NCI-H345 (cell line): ENCODE results near the gene SMAD6.
A peak's percentile ranks its signal among the peaks of the same experiment; 100 is the strongest.

ENCODE experiments used
- DNase-seq: peaks from one replicate; lab custom pipeline; 2025; lab: John Stamatoyannopoulos, UW

The SMAD6 gene

DNA sequence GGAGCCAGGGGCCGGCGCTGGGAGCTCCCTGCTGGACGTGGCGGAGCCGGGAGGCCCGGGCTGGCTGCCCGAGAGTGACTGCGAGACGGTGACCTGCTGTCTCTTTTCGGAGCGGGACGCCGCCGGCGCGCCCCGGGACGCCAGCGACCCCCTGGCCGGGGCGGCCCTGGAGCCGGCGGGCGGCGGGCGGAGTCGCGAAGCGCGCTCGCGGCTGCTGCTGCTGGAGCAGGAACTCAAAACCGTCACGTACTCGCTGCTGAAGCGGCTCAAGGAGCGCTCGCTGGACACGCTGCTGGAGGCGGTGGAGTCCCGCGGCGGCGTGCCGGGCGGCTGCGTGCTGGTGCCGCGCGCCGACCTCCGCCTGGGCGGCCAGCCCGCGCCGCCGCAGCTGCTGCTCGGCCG is 1.5 kb downstream of the SMAD6 start:
- no peak for DNase-seq

GRCh38 chr15:66704019-66704802 is 2.2 kb downstream of the SMAD6 start:
- no peak for DNase-seq

- no peak for DNase-seq
Measured at GRCh38 chr15:66704803-66705153, 2.7 kb downstream of the SMAD6 start.

DNA sequence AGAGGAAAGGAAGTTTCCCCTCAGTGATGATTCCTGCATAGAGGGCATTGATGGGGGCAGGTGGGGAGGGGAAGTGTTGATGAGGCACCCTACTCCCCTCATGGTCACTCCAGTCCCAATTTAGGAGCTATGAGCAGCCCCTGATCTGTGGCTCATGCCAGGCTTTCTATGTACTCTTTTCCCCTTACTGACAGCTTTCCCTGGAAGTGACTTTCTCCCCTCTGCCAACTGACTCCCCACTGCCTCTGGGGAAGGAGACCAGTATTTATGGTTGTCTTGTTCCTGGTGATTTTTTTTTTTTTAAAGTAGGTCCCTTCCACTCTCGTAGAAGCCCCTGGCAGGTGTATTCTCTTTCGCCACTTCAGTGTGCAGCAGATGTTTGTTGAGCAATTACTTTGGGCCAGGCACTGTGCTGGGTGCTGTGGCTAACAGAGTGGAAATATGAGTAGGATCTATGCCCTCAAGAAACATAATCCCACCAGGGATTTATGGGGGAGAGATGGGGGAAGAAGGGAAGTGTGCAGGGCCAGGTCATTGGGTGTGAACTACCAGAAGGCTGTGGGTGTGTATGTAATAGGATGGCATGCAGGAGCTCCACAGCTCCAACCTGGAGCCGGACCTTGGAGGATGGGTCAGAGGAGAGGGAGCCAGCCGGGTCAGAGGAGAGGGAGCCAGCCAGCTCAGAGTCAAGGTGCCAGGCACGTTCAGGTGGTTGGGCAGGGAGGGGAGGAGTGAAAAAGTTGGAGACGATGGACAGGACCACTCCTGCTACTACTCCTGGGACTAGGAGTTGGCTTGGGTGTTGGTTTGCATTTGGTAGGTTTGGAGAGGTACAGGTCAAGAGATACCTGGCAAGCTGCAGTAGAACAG is 3.5 kb downstream of the SMAD6 start:
- no peak for DNase-seq

DNA sequence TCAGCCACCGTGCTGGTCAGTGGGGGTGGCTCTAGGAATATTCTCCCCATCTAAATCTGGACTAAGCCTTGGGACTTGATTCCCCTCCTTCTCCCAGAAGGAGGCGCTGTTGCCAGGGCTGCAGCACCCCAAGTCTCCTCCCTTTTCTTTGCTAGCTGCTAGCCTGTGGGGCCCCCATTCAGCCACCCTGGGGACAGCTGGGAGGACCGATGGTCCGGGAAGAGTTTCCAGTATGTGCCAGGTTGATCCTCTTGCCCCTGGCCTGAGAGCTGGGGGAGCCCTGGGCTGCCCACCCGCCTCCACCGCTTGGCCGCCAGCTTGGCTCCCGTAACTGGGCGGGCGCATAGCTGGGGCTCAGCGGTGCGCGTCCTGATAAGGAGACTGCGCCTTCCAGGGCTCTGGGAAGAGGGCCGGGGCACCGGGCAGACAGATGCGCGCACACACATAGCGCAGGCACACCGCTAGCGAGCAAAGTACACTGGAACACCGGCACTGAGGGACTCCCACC is 4.2 kb downstream of the SMAD6 start:
- DNase-seq: no peak

- DNase-seq: no peak
Measured at GRCh38 chr15:66706840-66707239, 4.8 kb downstream of the SMAD6 start.

DNA sequence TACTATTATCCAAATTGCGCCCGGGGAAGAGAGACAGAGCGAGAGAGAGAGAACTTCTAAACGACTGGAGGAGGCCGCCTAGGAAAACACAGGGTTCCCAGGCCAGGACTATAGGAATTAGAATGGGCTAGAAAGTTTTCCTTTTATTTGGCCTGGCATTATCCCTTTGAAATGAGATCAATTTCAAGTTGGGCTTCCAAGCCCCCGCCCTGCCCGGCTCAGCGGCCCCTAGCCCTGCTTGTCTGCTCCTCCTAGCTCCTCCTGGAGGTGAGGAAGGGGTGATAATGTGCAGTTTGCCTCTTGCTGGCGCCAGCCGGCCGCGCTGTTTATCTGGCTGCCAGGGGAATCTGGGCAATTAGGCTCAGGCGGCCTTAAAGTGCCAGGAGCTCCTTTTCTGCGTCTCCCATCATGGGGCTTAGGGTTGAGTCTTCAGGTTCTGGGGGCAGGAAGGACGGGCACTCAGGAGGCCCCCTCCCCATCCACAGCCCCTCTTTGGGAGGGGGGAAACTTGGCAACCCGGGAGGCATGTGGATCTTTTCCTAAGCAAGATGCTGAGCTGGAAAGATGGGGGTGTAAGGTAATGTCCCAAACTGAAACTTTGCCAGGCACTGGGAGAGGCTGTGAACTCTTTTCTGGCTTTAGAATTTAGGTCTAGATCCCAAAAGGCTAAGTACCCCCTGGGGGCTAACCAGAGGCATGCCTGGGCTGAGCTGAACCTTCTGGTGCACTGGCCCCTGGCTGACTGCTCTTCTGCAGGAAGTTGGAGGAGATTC is 5.5 kb downstream of the SMAD6 start:
- DNase-seq: peak; percentile 6

GRCh38 chr15:66708389-66708788 is 6.4 kb downstream of the SMAD6 start:
- DNase-seq: no peak

DNA sequence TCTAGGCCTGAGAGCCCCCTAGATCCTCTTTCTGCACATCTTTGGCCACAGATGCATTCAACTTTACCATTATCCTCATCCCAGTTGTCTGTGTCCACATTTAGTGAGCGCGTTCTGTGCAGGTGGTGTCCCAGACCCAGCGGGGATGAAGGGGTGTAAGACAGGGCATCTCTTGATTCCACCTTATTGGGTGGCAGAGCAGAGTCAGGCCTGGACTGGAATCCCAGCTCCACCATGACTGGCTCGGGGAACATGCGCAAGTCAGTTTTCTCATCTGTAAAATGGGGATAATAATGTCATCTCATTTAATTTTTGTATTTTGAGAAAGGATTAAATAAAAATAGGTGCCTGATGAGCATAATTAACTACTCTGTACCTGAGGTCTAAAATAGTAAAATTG is 7.8 kb downstream of the SMAD6 start:
- no peak for DNase-seq

DNA sequence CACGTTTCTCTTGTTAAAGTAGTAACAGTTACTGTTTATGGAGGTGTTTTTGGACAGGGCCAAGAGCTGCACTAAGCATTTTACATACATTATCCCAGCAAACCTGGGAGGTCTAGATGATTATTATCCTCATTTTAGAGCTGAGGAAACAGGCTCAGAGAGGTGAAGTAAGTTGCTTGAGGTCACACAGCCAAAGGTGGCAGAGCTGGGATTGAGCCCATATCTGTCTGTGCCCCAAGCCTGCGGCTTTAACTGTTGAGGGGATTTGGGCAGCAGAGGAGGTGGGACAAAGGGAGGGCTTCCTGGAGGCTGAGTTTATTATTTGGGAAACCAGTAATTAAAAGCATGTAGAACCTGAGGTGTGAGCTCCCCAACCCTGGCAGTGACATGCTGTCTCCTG is 9.2 kb downstream of the SMAD6 start:
- no peak for DNase-seq

DNA sequence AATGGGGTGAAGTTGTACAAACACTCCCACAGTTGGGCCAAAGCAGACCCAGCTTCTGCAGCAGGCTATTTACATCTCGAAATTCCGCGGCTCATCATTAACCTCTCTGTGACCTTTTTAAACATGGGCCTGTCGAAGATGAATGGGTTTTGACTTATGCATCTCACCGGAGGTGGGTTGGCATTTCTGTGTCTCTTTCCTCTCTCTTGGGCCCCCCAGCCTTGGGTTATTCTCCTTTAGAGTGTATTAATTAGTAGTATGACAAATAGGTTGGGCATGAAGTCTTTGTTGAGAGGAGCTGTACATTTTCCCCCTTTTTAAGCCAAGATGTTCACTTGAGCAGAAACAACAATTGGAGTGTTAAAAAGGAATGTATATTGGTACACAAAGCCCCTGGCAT is 9.8 kb downstream of the SMAD6 start:
- no peak for DNase-seq

DNA sequence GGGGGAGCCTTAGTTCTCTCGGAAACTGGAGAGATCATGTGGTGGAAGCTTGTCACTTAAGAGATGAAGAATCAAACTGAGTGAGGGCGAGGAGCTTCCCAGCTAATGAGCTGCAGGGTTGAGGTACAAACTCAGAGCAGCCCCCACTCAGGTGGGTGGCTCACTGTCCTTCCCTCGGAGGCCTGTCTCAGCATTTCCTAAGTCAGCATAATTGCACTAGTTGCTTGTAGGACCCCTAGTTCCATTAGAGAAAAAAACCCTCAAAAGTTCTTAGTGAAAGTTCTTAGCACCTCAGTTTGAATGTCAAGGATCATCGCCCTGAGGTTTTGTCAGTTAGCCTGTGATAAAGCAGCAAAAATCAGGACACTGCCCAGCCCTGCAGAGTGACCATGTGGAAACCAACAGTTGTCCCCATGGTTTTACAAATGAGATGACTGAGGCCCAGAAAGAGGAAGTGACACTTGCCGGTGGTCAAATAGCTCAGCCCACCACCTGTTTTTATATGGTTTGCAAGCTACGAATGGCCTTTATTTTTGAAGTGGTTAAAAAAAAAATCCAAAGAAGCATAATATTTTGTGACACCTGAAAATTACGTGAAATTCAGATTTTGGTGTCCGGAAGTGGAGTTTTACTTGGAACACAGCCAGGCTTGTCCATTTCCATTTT is 11.9 kb downstream of the SMAD6 start:
- DNase-seq: no peak

DNA sequence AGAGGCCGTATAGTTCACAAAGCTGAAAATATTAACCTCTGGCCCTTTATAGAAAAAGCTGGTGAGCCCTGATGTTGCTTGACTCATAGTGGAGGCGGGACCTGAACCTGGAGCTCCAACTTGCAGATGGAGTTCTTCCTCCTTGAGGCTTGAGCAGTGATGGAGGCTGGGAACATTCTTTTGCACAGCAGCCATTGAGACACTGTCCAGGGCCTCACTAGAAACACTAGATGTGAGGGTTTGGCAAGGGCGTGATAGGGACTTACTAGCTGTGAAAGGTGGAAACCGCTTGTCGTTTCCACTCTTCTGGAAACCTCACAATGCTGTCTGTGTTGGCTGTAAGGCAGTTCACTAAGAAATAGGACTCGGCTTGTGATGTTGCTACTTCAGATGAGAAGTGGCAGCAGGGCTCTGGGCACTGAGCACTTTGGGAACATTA is 12.5 kb downstream of the SMAD6 start:
- DNase-seq: no peak

GRCh38 chr15:66715181-66715624 is 13.2 kb downstream of the SMAD6 start:
- no peak for DNase-seq

DNA sequence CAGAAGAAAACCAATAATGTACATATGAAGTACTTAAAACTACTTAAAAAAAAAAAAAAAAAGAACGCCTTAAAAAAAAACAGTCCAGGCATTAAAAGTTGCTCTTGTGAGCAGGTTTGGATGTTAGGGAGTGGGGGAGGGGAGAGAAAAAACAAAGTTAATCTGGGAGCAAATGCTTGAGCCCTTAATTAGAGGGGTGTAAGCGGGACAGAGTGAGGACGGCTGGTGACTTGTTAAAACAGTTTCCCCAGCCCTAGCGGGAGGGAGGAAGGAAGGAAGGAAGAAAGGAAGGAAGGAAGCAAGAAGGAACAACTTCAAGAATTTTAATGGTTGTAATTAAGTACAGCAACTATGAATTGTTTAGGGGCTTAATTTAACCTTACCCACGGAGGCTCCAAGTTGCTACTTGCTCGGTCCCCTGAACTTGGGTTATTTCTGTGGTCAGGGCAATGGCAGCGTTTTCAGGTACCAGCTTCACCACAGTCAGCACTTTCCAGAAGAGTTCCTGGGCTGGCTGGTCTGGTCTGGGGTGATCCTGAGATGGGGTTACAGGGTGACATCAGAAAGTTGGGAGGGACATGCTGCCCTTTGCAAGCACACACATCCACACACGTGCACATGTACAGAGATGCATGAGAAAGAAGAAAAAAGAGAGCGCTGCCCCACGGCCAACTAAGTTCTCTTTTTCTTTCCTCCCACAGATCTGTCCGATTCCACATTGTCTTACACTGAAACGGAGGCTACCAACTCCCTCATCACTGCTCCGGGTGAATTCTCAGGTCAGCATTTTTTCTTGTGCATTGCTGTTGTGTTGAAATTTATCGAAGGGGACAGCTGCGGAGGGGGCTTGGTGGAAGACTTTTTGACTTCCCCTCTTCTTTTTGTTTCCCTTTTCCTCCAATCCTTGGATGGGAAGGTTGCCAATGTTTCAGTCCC is 14.0 kb downstream of the SMAD6 start:
- no peak for DNase-seq

- no peak for DNase-seq
Measured at GRCh38 chr15:66716656-66717020, 14.6 kb downstream of the SMAD6 start.

- no peak for DNase-seq
Measured at GRCh38 chr15:66718220-66718988, 16.4 kb downstream of the SMAD6 start.

DNA sequence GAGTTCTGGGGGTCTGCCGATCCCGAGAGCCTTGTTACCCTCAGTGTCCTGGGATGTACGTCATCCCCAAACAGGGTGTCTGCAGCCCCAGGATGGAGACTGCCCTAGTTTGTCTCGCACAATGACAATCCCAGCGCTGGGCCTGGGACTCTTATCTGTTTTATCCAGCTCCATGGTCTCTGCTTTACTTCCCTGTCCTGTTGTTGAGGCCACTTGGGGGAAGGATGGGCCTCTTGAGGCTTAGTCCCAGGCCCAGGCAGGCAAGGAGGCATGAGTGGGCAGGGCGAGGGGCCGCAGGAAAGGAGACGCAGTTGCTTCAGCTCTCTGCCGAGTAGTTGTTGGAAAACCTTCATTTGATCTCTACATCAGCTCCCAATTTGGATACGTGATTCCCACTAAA is 17.4 kb downstream of the SMAD6 start:
- DNase-seq: no peak

DNA sequence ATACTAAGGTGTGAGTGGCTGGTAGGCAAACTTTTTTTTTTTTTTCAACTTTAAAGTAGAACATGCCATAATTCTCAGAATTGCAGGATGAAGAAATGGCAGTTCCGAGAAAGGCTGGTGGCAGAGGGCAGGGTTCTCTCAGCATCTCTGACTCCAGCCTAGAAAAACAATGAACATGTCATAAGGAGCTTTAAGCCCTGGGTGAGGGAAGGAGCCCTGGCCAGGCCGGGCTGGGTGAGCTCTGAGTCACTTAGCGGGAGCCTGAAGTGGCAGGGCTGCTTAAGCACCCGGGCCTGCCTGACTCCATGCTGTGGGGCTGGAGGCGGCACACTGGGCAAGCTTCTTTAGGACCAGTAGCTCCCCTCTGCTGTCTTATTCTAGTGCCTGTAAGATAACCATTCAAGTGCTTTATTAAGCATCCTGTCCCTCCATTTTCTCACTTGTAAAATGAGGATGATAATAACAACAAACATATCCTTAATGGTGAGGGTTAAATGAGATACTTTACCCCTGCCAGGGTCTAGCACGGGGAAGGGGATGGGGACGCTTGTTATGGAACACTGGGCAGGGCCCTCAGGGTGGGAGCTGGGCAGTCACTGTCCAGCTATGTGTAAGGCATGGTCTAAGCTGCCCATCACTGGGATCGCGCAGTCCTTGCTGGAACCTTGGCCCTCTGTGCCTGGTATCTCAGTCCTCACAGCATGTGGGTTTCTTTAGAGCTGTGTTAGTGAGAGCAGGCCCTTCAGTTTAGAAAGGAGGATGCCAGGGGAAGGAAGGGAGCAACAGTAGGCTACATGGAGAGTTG is 18.4 kb downstream of the SMAD6 start:
- DNase-seq: no peak
